Neuron (in vitro differentiated cells): ENCODE measurements around the gene LCP2.

Experiments used
- H2AFZ ChIP-seq: one replicate; pipeline ENCODE4 v1.6.1; 2013; ENCODE audit warnings: low read depth, mild to moderate bottlenecking, inconsistent platforms, low read length, moderate library complexity
- H3K27me3 ChIP-seq: one replicate; pipeline ENCODE4 v1.6.1; 2013; ENCODE audit warnings: low read length; ENCODE audit not compliant: insufficient read depth
- H3K36me3 ChIP-seq: one replicate; pipeline ENCODE4 v1.6.1; 2013; ENCODE audit warnings: low read length; ENCODE audit not compliant: insufficient read depth
- H3K4me1 ChIP-seq: one replicate; pipeline ENCODE4 v1.6.1; 2013; ENCODE audit warnings: low read length; ENCODE audit not compliant: insufficient read depth
- H3K4me3 ChIP-seq: 2 replicates; pipeline ENCODE4 v1.5.1; 2013; ENCODE audit warnings: mild to moderate bottlenecking, low read length, moderate library complexity
- H3K9me3 ChIP-seq: one replicate; pipeline ENCODE4 v1.6.1; 2013; ENCODE audit warnings: low read length

LCP2 gene

GRCh38 chr5:170218726-170219125 is 78.9 kb downstream of the LCP2 start:
- H3K4me3 ChIP-seq = no peak overlapping the region
- no peaks in the 10 kb centered on the region for H3K4me1 ChIP-seq
- H3K36me3 ChIP-seq = no peaks in the 10 kb centered on the region
- H2AFZ ChIP-seq = no peak overlapping the region
- H3K9me3 ChIP-seq = no peaks in the 10 kb centered on the region
- H3K27me3 ChIP-seq = no peaks in the 10 kb centered on the region

GRCh38 chr5:170217831-170218230 is 79.7 kb downstream of the LCP2 start:
- H3K4me3 ChIP-seq = no peak overlapping the region
- H3K9me3 ChIP-seq = no peaks in the 10 kb centered on the region
- no peaks in the 10 kb centered on the region for H3K4me1 ChIP-seq
- no peaks in the 10 kb centered on the region for H3K36me3 ChIP-seq
- H2AFZ ChIP-seq = no peak overlapping the region
- no peaks in the 10 kb centered on the region for H3K27me3 ChIP-seq

GRCh38 chr5:170216257-170216864 is 81.2 kb downstream of the LCP2 start:
- Histone ChIP-seq H2AFZ (no peak overlapping the region), H3K36me3 (no peaks in the 10 kb centered on the region), H3K9me3 (no peaks in the 10 kb centered on the region), H3K4me1 (no peaks in the 10 kb centered on the region), H3K27me3 (no peaks in the 10 kb centered on the region), H3K4me3 (no peak overlapping the region)

- Histone ChIP-seq H3K4me1 (no peaks in the 10 kb centered on the region), H3K36me3 (no peaks in the 10 kb centered on the region), H3K4me3 (no peak overlapping the region), H3K9me3 (no peaks in the 10 kb centered on the region), H2AFZ (no peak overlapping the region), H3K27me3 (no peaks in the 10 kb centered on the region)
These were observed 85.8 kb downstream of the LCP2 start for GRCh38 chr5:170211575-170212334.

GRCh38 chr5:170206958-170207357 is 90.6 kb downstream of the LCP2 start:
- H2AFZ ChIP-seq = no peak overlapping the region
- no peaks in the 10 kb centered on the region for H3K36me3 ChIP-seq
- no peaks in the 10 kb centered on the region for H3K27me3 ChIP-seq
- H3K4me1 ChIP-seq = no peaks in the 10 kb centered on the region
- H3K4me3 ChIP-seq = no peak overlapping the region
- H3K9me3 ChIP-seq = no peaks in the 10 kb centered on the region

GRCh38 chr5:170206216-170206615 is 91.4 kb downstream of the LCP2 start:
- Histone ChIP-seq H3K4me1 (no peaks in the 10 kb centered on the region), H3K4me3 (no peak overlapping the region), H2AFZ (no peak overlapping the region), H3K27me3 (no peaks in the 10 kb centered on the region), H3K9me3 (no peaks in the 10 kb centered on the region), H3K36me3 (no peaks in the 10 kb centered on the region)

- H2AFZ ChIP-seq = no peak overlapping the region
- H3K9me3 ChIP-seq = no peaks in the 10 kb centered on the region
- H3K36me3 ChIP-seq = no peaks in the 10 kb centered on the region
- H3K4me3 ChIP-seq = no peak overlapping the region
- H3K27me3 ChIP-seq = no peaks in the 10 kb centered on the region
- no peaks in the 10 kb centered on the region for H3K4me1 ChIP-seq
These were observed 93.4 kb downstream of the LCP2 start for GRCh38 chr5:170204202-170204601.

- Histone ChIP-seq H3K36me3 (no peaks in the 10 kb centered on the region), H3K4me3 (no peak overlapping the region), H2AFZ (no peak overlapping the region), H3K4me1 (no peaks in the 10 kb centered on the region), H3K27me3 (no peaks in the 10 kb centered on the region), H3K9me3 (no peaks in the 10 kb centered on the region)
These were observed 95.5 kb downstream of the LCP2 start for GRCh38 chr5:170202117-170202516.

- H3K36me3 ChIP-seq = no peaks in the 10 kb centered on the region
- no peaks in the 10 kb centered on the region for H3K4me1 ChIP-seq
- H3K27me3 ChIP-seq = no peaks in the 10 kb centered on the region
- no peaks in the 10 kb centered on the region for H3K9me3 ChIP-seq
- H2AFZ ChIP-seq = no peak overlapping the region
- H3K4me3 ChIP-seq = no peak overlapping the region
These were observed 96.3 kb downstream of the LCP2 start for GRCh38 chr5:170201311-170201710.

GRCh38 chr5:170200876-170201275 is 96.7 kb downstream of the LCP2 start:
- Histone ChIP-seq H3K9me3 (no peaks in the 10 kb centered on the region), H3K4me1 (no peaks in the 10 kb centered on the region), H3K27me3 (no peaks in the 10 kb centered on the region), H3K36me3 (no peaks in the 10 kb centered on the region), H2AFZ (no peak overlapping the region), H3K4me3 (no peak overlapping the region)
